Left ventricle myocardium superior (tissue), 1 donor: ENCODE data around the gene ST8SIA3. TPM values are rescaled to one million over a fixed set of nuclear protein-coding genes. Genes with fewer than 3 reads are reported as not detected.

Experiments used
- ATAC-seq: fragments of 200-7000 bp; cut with Tn5 transposase; one replicate; pipeline ENCODE4 v1.9.1; 2020; ENCODE audit warnings: mild to moderate bottlenecking, moderate library complexity
- DNase-seq: peaks from one replicate; pipeline ENCODE4 v3.0.0-alpha.2; 2020
- intact Hi-C: fragments of 100-400 bp; cut with micrococcal nuclease; formaldehyde crosslinking; loops from one replicate; pipeline ENCODE4 v1.11.0; 2022
- long read RNA-seq: library from polyadenylated mRNA; unstranded; transcript quantifications from one replicate; pipeline ENCODE4 v2.0.0, GENCODE V29; 2021
- total RNA-seq: library from RNA; stranded (reverse); fragmentation: NEBNext Ultra II Directional; extraction: Animal tissue kit (Norgen Biotek cat#: 25700); gene quantifications from one replicate; pipeline ENCODE4 v1.2.1, GENCODE V29; 2021
- donor health status: DM: no; HTN: yes; CAD: no; lungs with severe emphysema.

ST8SIA3 gene
- total RNA-seq = not detected
- long read RNA-seq = 0 reads

GRCh38 chr18:57352271-57352701 lies at the start of gene ST8SIA3:
TSS of gene ST8SIA3 (plus strand) at chr18:57352557. CDS start at chr18:57352847, 290 bp downstream.
- intact Hi-C loops = no loop called here
- ATAC-seq (no peak), DNase-seq (no peak)

GRCh38 chr18:57311472-57311871 lies 40.9 kb upstream of the ST8SIA3 start:
- intact Hi-C loops = no loop called here
- ATAC-seq (no peak), DNase-seq (no peak)

- ATAC-seq = no peak
- DNase-seq = no peak
- intact Hi-C loops = no loop called here
These were observed 39.8 kb upstream of the ST8SIA3 start for GRCh38 chr18:57312346-57313144.

- DNase-seq (no peak), ATAC-seq (no peak)
- intact Hi-C loops = no loop called here
These were observed 31.8 kb upstream of the ST8SIA3 start for GRCh38 chr18:57320603-57321002.

GRCh38 chr18:57325491-57326166 lies 26.7 kb upstream of the ST8SIA3 start:
- no peak for ATAC-seq
- no peak for DNase-seq
- intact Hi-C loops = no loop called here

GRCh38 chr18:57326718-57327323 lies 25.5 kb upstream of the ST8SIA3 start:
- intact Hi-C loops = no loop called here
- DNase-seq (no peak), ATAC-seq (no peak)

- intact Hi-C loops = no loop called here
- DNase-seq = no peak
- ATAC-seq = no peak
These were observed 23.7 kb upstream of the ST8SIA3 start for GRCh38 chr18:57328665-57329064.

GRCh38 chr18:57329856-57330255 lies 22.5 kb upstream of the ST8SIA3 start:
- intact Hi-C loops = no loop called here
- DNase-seq = no peak
- ATAC-seq = no peak

GRCh38 chr18:57331718-57332117 lies 20.6 kb upstream of the ST8SIA3 start:
- ATAC-seq = no peak
- no peak for DNase-seq
- intact Hi-C loops = no loop called here

- intact Hi-C loops = no loop called here
- no peak for ATAC-seq
- no peak for DNase-seq
These were observed 18.4 kb upstream of the ST8SIA3 start for GRCh38 chr18:57333940-57334339.

- intact Hi-C loops = no loop called here
- no peak for ATAC-seq
- no peak for DNase-seq
These were observed 18.0 kb upstream of the ST8SIA3 start for GRCh38 chr18:57334383-57334782.

- intact Hi-C loops = no loop called here
- ATAC-seq (no peak), DNase-seq (no peak)
These were observed 16.0 kb upstream of the ST8SIA3 start for GRCh38 chr18:57336343-57336742.

GRCh38 chr18:57337890-57338289 lies 14.5 kb upstream of the ST8SIA3 start:
- no peak for ATAC-seq
- no peak for DNase-seq
- intact Hi-C loops = no loop called here

- intact Hi-C loops = no loop called here
- ATAC-seq (no peak), DNase-seq (no peak)
These were observed 8.5 kb upstream of the ST8SIA3 start for GRCh38 chr18:57343833-57344232.

- no peak for ATAC-seq
- intact Hi-C loops = no loop called here
These were observed 5.5 kb upstream of the ST8SIA3 start for GRCh38 chr18:57346876-57347275.

GRCh38 chr18:57347784-57348183 lies 4.6 kb upstream of the ST8SIA3 start:
- intact Hi-C loops = no loop called here
- ATAC-seq (no peak), DNase-seq (no peak)

More at GRCh38 chr18:57346876-57347275, 5.5 kb upstream of the ST8SIA3 start:
- DNase-seq = no peak

- ATAC-seq (no peak), DNase-seq (no peak)
- intact Hi-C loops = no loop called here
These were observed 392 bp downstream of the ST8SIA3 start for GRCh38 chr18:57352761-57353136.

- ATAC-seq = no peak
- intact Hi-C loops = no loop called here
- DNase-seq = no peak
These were observed 981 bp downstream of the ST8SIA3 start for GRCh38 chr18:57353137-57353939.

GRCh38 chr18:57353940-57354461 lies 1.6 kb downstream of the ST8SIA3 start:
- peak; percentile 78 for ATAC-seq
- intact Hi-C loops = no loop called here
- peak; percentile 60 for DNase-seq
